ENCODE measurements around the gene SCAND1. TPM values are rescaled to one million over a fixed set of nuclear protein-coding genes. Genes with fewer than 3 reads are reported as not detected.

The SCAND1 gene
- polyA plus RNA-seq, 2 of the 4 experiments (the other 2 are of a cell fraction), result 10.2 to 68.0 TPM

GRCh38 chr20:35956616-35957015 lies 2.3 kb upstream of the SCAND1 start:
- ChIA-PET POLR2A (no interaction called here), CTCF (interaction anchor here (0.6 to 5.8 kb wide), 5 partner anchors 9 to 182 kb away, joined by 3 to 82 read pairs (median 23); partner anchors contain the start of gene CNBD2)
- no peak overlapping the region for H3K4me3 ChIP-seq
- no peak for FAIRE-seq
- DNase-seq (ENCODE audit: low read depth in 1 of 2, low spot score in 1 of 2), result no peak
- H3K9me3 ChIP-seq, result no peaks in the 10 kb centered on the region
- peaks cover 15% of the 10 kb centered on the region for H3K4me1 ChIP-seq
- ATAC-seq, result no peak
- no peak overlapping the region for H3K27ac ChIP-seq
- no peak overlapping the region for H3K4me2 ChIP-seq
- TF ChIP-seq CHD2 (IDR thresholded peaks at IDR 0.05; ENCODE audit: low read length, partially characterized antibody) (no peak), KDM1A (IDR thresholded peaks at IDR 0.05; ENCODE audit: low read depth) (no peak), POLR2AphosphoS2 (conservative IDR thresholded peaks at IDR 0.05; ENCODE audit: low read length) (no peak), POLR2A (IDR thresholded peaks at IDR 0.05; ENCODE audit: low read length) (no peak), EHF (CRISPR knock-in tag; IDR thresholded peaks at IDR 0.05) (no peak), ZC3H11A (IDR thresholded peaks at IDR 0.05) (no peak), KDM5A (IDR thresholded peaks at IDR 0.05) (no peak), NR3C1 (IDR thresholded peaks at IDR 0.05) (no peak), JUNB (IDR thresholded peaks at IDR 0.05) (no peak), ZNF302 (CRISPR knock-in tag; IDR thresholded peaks at IDR 0.05) (no peak), BCL3 (IDR thresholded peaks at IDR 0.05) (no peak)

- Histone ChIP-seq H3K27ac (peak overlapping the region; percentile 96 to 97), H3K4me2 (peak overlapping the region; percentile 82), H3K4me3 (peak overlapping the region; percentile 95), H3K9me3 (no peaks in the 10 kb centered on the region), H3K4me1 (peaks cover 15% of the 10 kb centered on the region)
- WGBS (ENCODE audit: missing lambda C conversion rate), result 3% methylated on average over 19 of the region's 19 CpGs
- ChIA-PET POLR2A (interaction anchor here (0.5 to 2.4 kb wide), 15 partner anchors 10 to 892 kb away, joined by 3 to 32 read pairs (median 6); partner anchors contain the start of genes CEP250, CNBD2, PHF20 and RBM39), CTCF (interaction anchor here (0.6 to 5.8 kb wide), 69 partner anchors 9 to 485 kb away, joined by 3 to 82 read pairs (median 4); partner anchors contain the start of genes CNBD2, ERGIC3, NFS1 and RBM39)
- peak in 1 of 2 experiments; percentile 66 for DNase-seq (ENCODE audit: low read depth in 1 of 2, low spot score in 1 of 2)
- TF ChIP-seq MAFK (IDR thresholded peaks at IDR 0.05; ENCODE audit: partially characterized antibody) (peak; percentile 99), FOSL2 (IDR thresholded peaks at IDR 0.05) (no peak), FOSL2 (CRISPR knock-in tag; IDR thresholded peaks at IDR 0.05) (no peak), PHF8 (IDR thresholded peaks at IDR 0.05; ENCODE audit: borderline replicate concordance, low read depth) (0 out of 2 replicates have a peak, but pooled peaks have one; percentile 1), NFE2L2 (conservative IDR thresholded peaks at IDR 0.05; ENCODE audit: low read length) (no peak), GATA3 (IDR thresholded peaks at IDR 0.05; ENCODE audit: borderline replicate concordance) (no peak)
- peak; percentile 19 to 21; a peak in 5 of 6 replicates for ATAC-seq
- no peak for FAIRE-seq
These were observed 577 bp upstream of the SCAND1 start for GRCh38 chr20:35954907-35955251.

GRCh38 chr20:35953387-35954199 lies 709 bp downstream of the SCAND1 start:
- CTCF ChIA-PET, result interaction anchor here (0.6 to 5.8 kb wide), 77 partner anchors 8 to 509 kb away, joined by 3 to 82 read pairs (median 4); partner anchors contain the start of genes CNBD2, CPNE1, ERGIC3 and RBM12
- FAIRE-seq (no peak), DNase-seq (ENCODE audit: low read depth in 1 of 2, low spot score in 1 of 2) (peak in 1 of 2 experiments; percentile 25), ATAC-seq (peak; percentile 45 to 56)
- H3K4me2 ChIP-seq, result peak overlapping the region; percentile 86
- 2% methylated on average over 17 of the region's 65 CpGs for WGBS (ENCODE audit: missing lambda C conversion rate)
- POLR2A ChIA-PET, result interaction anchor here (0.5 to 2.4 kb wide), 23 partner anchors 10 to 499 kb away, joined by 3 to 32 read pairs (median 5); partner anchors contain the start of genes CEP250, PHF20, RBM39 and SPAG4
- H3K9me3 ChIP-seq, result no peaks in the 10 kb centered on the region
- peak overlapping the region; percentile 96 to 97 for H3K27ac ChIP-seq
- H3K4me3 ChIP-seq, result peak overlapping the region; percentile 95
- peaks cover 15% of the 10 kb centered on the region for H3K4me1 ChIP-seq
- TF ChIP-seq E2F6 (IDR thresholded peaks at IDR 0.05; ENCODE audit: borderline replicate concordance, low read depth) (no peak), KDM1A (IDR thresholded peaks at IDR 0.05; ENCODE audit: low read depth) (no peak), CHD2 (IDR thresholded peaks at IDR 0.05; ENCODE audit: low read length, partially characterized antibody) (no peak), NPAS2 (CRISPR knock-in tag; IDR thresholded peaks at IDR 0.05; ENCODE audit: borderline replicate concordance) (no peak), TP53 (CRISPR knock-in tag; IDR thresholded peaks at IDR 0.05) (no peak), HMGXB4 (CRISPR knock-in tag; IDR thresholded peaks at IDR 0.05; ENCODE audit: borderline replicate concordance) (peak; percentile 79; the same call in 1 of the 2 replicates), HEYL (CRISPR knock-in tag; IDR thresholded peaks at IDR 0.05) (no peak), HDAC2 (IDR thresholded peaks at IDR 0.05) (no peak), NFE2L2 (conservative IDR thresholded peaks at IDR 0.05; ENCODE audit: low read length) (no peak), RNF2 (IDR thresholded peaks at IDR 0.05; ENCODE audit: borderline replicate concordance, low read depth) (no peak), RAD21 (conservative IDR thresholded peaks at IDR 0.05 in 1 of 2, IDR thresholded peaks at IDR 0.05 in 1 of 2) (no peak), ATOH8 (CRISPR knock-in tag; IDR thresholded peaks at IDR 0.05; ENCODE audit: low read depth) (no peak), ESRRA (IDR thresholded peaks at IDR 0.05; ENCODE audit: borderline replicate concordance, low read length) (no peak), PHF8 (IDR thresholded peaks at IDR 0.05; ENCODE audit: borderline replicate concordance, low read depth) (peak; percentile 90), HOXA7 (CRISPR knock-in tag; IDR thresholded peaks at IDR 0.05) (no peak), POLR2A (IDR thresholded peaks at IDR 0.05; ENCODE audit: low read length) (no peak), MAFK (IDR thresholded peaks at IDR 0.05; ENCODE audit: partially characterized antibody) (no peak), FOSB (CRISPR knock-in tag; IDR thresholded peaks at IDR 0.05) (no peak), FOSL2 (IDR thresholded peaks at IDR 0.05) (no peak), FOSL2 (CRISPR knock-in tag; IDR thresholded peaks at IDR 0.05) (no peak)
